HepG2 (cell line): ENCODE results near the gene ZSCAN31. TPM values are rescaled to one million over a fixed set of nuclear protein-coding genes. Genes with fewer than 3 reads are reported as not detected.

Source experiments
- ATAC-seq: fragments of 200-7000 bp; cut with Tn5 transposase; 3 replicates; pipeline ENCODE4 v1.9.1; 2020; ENCODE audit warnings: mild to moderate bottlenecking, moderate library complexity
- BruUV-seq: library from RNA; stranded (reverse); fragments of 400-500 nt; replicated peaks from 2 replicates; lab custom pipeline; 2021; lab: Mats Ljungman, UMichigan
- CTCF ChIA-PET: fragments of 300-600 bp; formaldehyde crosslinking; extraction: SDS; loops from one replicate; lab custom pipeline; 2021; ENCODE audit warnings: low total read pairs, inconsistent platforms, low intra/inter-chr PET ratio; lab: Yijun Ruan, JAX
- POLR2A ChIA-PET: fragments of 350-600 bp; sonication (Branson Sonifier 250); formaldehyde crosslinking; loops from one replicate; lab custom pipeline; 2020; ENCODE audit warnings: antibody characterized with exemption, inconsistent platforms; lab: Yijun Ruan, JAX
- DNase-seq: peaks from one replicate; pipeline ENCODE4 v3.0.0-alpha.2; 2015; ENCODE audit warnings: low spot score
- FAIRE-seq: peaks from 3 replicates; lab custom pipeline; 2011; peaks lifted over from hg19 to GRCh38; lab: Jason Lieb, UNC
- H2AFZ ChIP-seq: one replicate; pipeline ENCODE4 v1.6.1; 2011; ENCODE audit warnings: low read length, inconsistent platforms
- H3K27ac ChIP-seq: fragments of 300-600 bp; 3 replicates; pipeline ENCODE4 v1.8.0; 2011; ENCODE audit warnings: mixed run types, mild to moderate bottlenecking, mixed read lengths, low read length, inconsistent platforms; ENCODE audit not compliant: insufficient read depth; ENCODE audit errors: extremely low read length
- H3K27me3 ChIP-seq, 2 experiments: fragments of 200-600 bp in 1 of 2; 2 replicates in 1 of 2; 3 replicates in 1 of 2; pipeline versions ENCODE4 v1.6.0 to v1.8.0; 2011; ENCODE audit warnings: low read length in 2 of 2, mild to moderate bottlenecking in 2 of 2, moderate library complexity in 2 of 2, inconsistent platforms in 1 of 2; ENCODE audit not compliant: insufficient read depth in 2 of 2, control insufficient read depth in 1 of 2
- H3K36me3 ChIP-seq, 2 experiments: fragments of 200-600 bp in 1 of 2; replicated peaks in 1 of 2; 2 replicates in 1 of 2; 3 replicates in 1 of 2; pipeline versions ENCODE4 v1.5.1 to v1.8.0; 2011; ENCODE audit warnings: low read length in 2 of 2, inconsistent platforms in 1 of 2; ENCODE audit not compliant: insufficient read depth in 2 of 2, control insufficient read depth in 1 of 2
- H3K4me1 ChIP-seq: 2 replicates; pipeline ENCODE4 v1.5.1; 2012; ENCODE audit warnings: low read length, inconsistent platforms; ENCODE audit not compliant: insufficient read depth
- H3K4me2 ChIP-seq: 2 replicates; pipeline ENCODE4 v1.6.0; 2011; ENCODE audit warnings: low read depth, low read length, inconsistent platforms
- H3K4me3 ChIP-seq, 3 experiments: fragments of 200-600 bp in 1 of 3; sonication (generic), shearing (Covaris generic) in 1 of 3; replicated peaks in 1 of 3; 2 replicates each; pipeline ENCODE4 v1.5.1; 2011 to 2016; ENCODE audit warnings: low read length in 3 of 3, inconsistent platforms in 2 of 3, low read depth in 2 of 3, mild to moderate bottlenecking in 2 of 3, control low read depth in 1 of 3, mixed read lengths in 1 of 3; ENCODE audit not compliant: insufficient read depth in 1 of 3
- H3K79me2 ChIP-seq: one replicate; pipeline ENCODE4 v1.6.1; 2011; ENCODE audit warnings: low read length, inconsistent platforms; ENCODE audit not compliant: insufficient read depth
- H3K9ac ChIP-seq: 2 replicates; pipeline ENCODE4 v1.6.0; 2011; ENCODE audit warnings: mild to moderate bottlenecking, low read depth, low read length, inconsistent platforms; ENCODE audit not compliant: insufficient read depth
- H3K9me3 ChIP-seq: 2 replicates; pipeline ENCODE4 v1.5.1; 2012; ENCODE audit warnings: mild to moderate bottlenecking, low read length
- H4K20me1 ChIP-seq: 2 replicates; pipeline ENCODE4 v1.6.0; 2011; ENCODE audit warnings: inconsistent platforms, mild to moderate bottlenecking, low read length, moderate library complexity; ENCODE audit not compliant: insufficient read depth
- ATF2 ChIP-seq: sonication (generic); formaldehyde crosslinking; IDR thresholded peaks from 2 replicates; pipeline ENCODE4 v1.4.0; 2020; ENCODE audit warnings: missing genetic modification reagents
- DNMT3B ChIP-seq: conservative IDR thresholded peaks from 2 replicates; pipeline ENCODE4 v1.6.1; 2016; ENCODE audit warnings: missing biosample characterization, control low read depth
- EHMT2 ChIP-seq: fragments of 200-600 bp; sonication (generic); IDR thresholded peaks from 2 replicates; pipeline ENCODE4 v1.7.0; 2017; ENCODE audit warnings: antibody characterized with exemption, low read depth, low read length, borderline replicate concordance
- ELF4 ChIP-seq: sonication (generic); formaldehyde crosslinking; IDR thresholded peaks from 2 replicates; pipeline ENCODE4 v1.5.0; 2020; ENCODE audit warnings: missing genetic modification reagents, mild to moderate bottlenecking, moderate library complexity, borderline replicate concordance
- GFI1 ChIP-seq: sonication (generic); formaldehyde crosslinking; IDR thresholded peaks from 2 replicates; pipeline ENCODE4 v1.5.0; 2020; ENCODE audit warnings: missing genetic modification reagents, mild to moderate bottlenecking, borderline replicate concordance
- GPBP1L1 ChIP-seq: sonication (generic); formaldehyde crosslinking; IDR thresholded peaks from 2 replicates; pipeline ENCODE4 v1.5.0; 2020; ENCODE audit warnings: mild to moderate bottlenecking, missing genetic modification reagents
- KMT2B ChIP-seq: IDR thresholded peaks from 2 replicates; pipeline ENCODE4 v1.6.1; 2016; ENCODE audit warnings: missing genetic modification reagents, missing compliant biosample characterization
- LBX2 ChIP-seq: sonication (generic); formaldehyde crosslinking; IDR thresholded peaks from 2 replicates; pipeline ENCODE4 v1.5.0; 2020; ENCODE audit warnings: missing genetic modification reagents, mild to moderate bottlenecking, borderline replicate concordance
- MAZ ChIP-seq, 2 experiments: sonication (generic) in 1 of 2; formaldehyde crosslinking in 1 of 2; IDR thresholded peaks; 2 replicates each; pipeline versions ENCODE4 v1.5.0 to v1.6.1; 2012 to 2020; ENCODE audit warnings: low read depth in 2 of 2, mild to moderate bottlenecking in 2 of 2, borderline replicate concordance in 1 of 2, improper control_type of control experiment in 1 of 2, low read length in 1 of 2, missing genetic modification reagents in 1 of 2, moderate library complexity in 1 of 2
- NBN ChIP-seq: fragments of 450-650 bp; conservative IDR thresholded peaks from 2 replicates; pipeline ENCODE4 v1.6.1; 2017
- PHF20 ChIP-seq: sonication (generic); formaldehyde crosslinking; IDR thresholded peaks from 2 replicates; pipeline ENCODE4 v1.5.0; 2020; ENCODE audit warnings: mild to moderate bottlenecking, missing genetic modification reagents
- SRF ChIP-seq: IDR thresholded peaks from 2 replicates; pipeline ENCODE4 v1.6.1; 2011; ENCODE audit warnings: mild to moderate bottlenecking, low read depth, low read length, moderate library complexity
- SUZ12 ChIP-seq: fragments of 150-350 bp; IDR thresholded peaks from 2 replicates; pipeline ENCODE4 v1.6.1; 2014; ENCODE audit warnings: low read depth, low read length
- THYN1 ChIP-seq: sonication (generic); formaldehyde crosslinking; IDR thresholded peaks from 2 replicates; pipeline ENCODE4 v1.8.1; 2023; ENCODE audit warnings: low read depth, mild to moderate bottlenecking, moderate library complexity, missing genetic modification reagents, borderline replicate concordance
- ZBTB38 ChIP-seq: sonication (generic); formaldehyde crosslinking; IDR thresholded peaks from 2 replicates; pipeline ENCODE4 v1.5.1; 2020; ENCODE audit warnings: mild to moderate bottlenecking, missing genetic modification reagents
- ZBTB42 ChIP-seq: sonication (generic); formaldehyde crosslinking; IDR thresholded peaks from 2 replicates; pipeline ENCODE4 v1.5.0; 2020; ENCODE audit warnings: mild to moderate bottlenecking, missing genetic modification reagents
- ZFP90 ChIP-seq: sonication (generic); formaldehyde crosslinking; IDR thresholded peaks from 2 replicates; pipeline ENCODE4 v1.8.0; 2022; ENCODE audit warnings: missing genetic modification reagents, mild to moderate bottlenecking, inconsistent platforms, borderline replicate concordance
- ZNF263 ChIP-seq: sonication (generic); formaldehyde crosslinking; IDR thresholded peaks from 2 replicates; pipeline ENCODE4 v1.4.0; 2020; ENCODE audit warnings: missing genetic modification reagents
- ZNF282 ChIP-seq: fragments of 450-650 bp; IDR thresholded peaks from 2 replicates; pipeline ENCODE4 v1.6.1; 2018; ENCODE audit not compliant: partially characterized antibody
- ZNF570 ChIP-seq: sonication (generic); formaldehyde crosslinking; IDR thresholded peaks from 2 replicates; pipeline ENCODE4 v1.4.0; 2020; ENCODE audit warnings: mild to moderate bottlenecking, missing genetic modification reagents, borderline replicate concordance
- ZNF740 ChIP-seq: sonication (generic); formaldehyde crosslinking; IDR thresholded peaks from 2 replicates; pipeline ENCODE4 v1.4.0; 2020; ENCODE audit warnings: missing genetic modification reagents
- ZSCAN22 ChIP-seq: sonication (generic); formaldehyde crosslinking; IDR thresholded peaks from 2 replicates; pipeline ENCODE4 v1.4.0; 2020; ENCODE audit warnings: mild to moderate bottlenecking, missing genetic modification reagents
- in situ Hi-C: cut with HindIII; loops from 2 replicates; pipeline ENCODE4 v1.10.0; 2017; ENCODE audit warnings: low pct_unique_long_range_greater_than_20kb; ENCODE audit not compliant: extremely low pct_ligation_motif_present
- intact Hi-C: fragments of 100-400 bp; cut with micrococcal nuclease; formaldehyde crosslinking; loops from one replicate; pipeline ENCODE4 v1.10.0; 2022; ENCODE audit not compliant: unreplicated experiment
- polyA plus RNA-seq, 8 experiments: library from polyadenylated mRNA; depleted of rRNA in 3 of 8; stranded (reverse) in 7 of 8; unstranded in 1 of 8; fragments of >200 nt; fragmentation: Illumina TruSeq in 4 of 8; extraction: Trizol in 4 of 8; gene quantifications; 2 replicates each; pipeline versions ENCODE4 v1.2.1 to v1.2.3, GENCODE V29; 2011 to 2016; ENCODE audit warnings: low read depth in 4 of 8, missing spikeins in 1 of 8, mixed read lengths in 1 of 8; ENCODE audit not compliant: insufficient read depth in 1 of 8
- total RNA-seq, 5 experiments: library from RNA; depleted of rRNA; stranded (reverse); fragments of >200 nt; fragmentation: Illumina TruSeq; extraction: Trizol; gene quantifications; 2 replicates each; pipeline ENCODE4 v1.2.3, GENCODE V29; 2016; ENCODE audit warnings: low read depth in 1 of 5

Gene ZSCAN31
- total and polyA plus RNA-seq, 2 of the 13 experiments (the other 11 are each of a cell fraction or from before 2014, with no cell fraction given) = 5.3 to 6.2 TPM

GRCh38 chr6:28295326-28295725, 40.6 kb downstream of the ZSCAN31 start (continued):
- TF ChIP-seq SUZ12 (no peak), ZNF282 (no peak), GFI1 (CRISPR knock-in tag) (no peak), GPBP1L1 (no peak), SRF (no peak), DNMT3B (no peak)

GRCh38 chr6:28291573-28291972, 44.4 kb downstream of the ZSCAN31 start:
- POLR2A ChIA-PET = no interaction called here
- FAIRE-seq (no peak), DNase-seq (no peak), ATAC-seq (no peak)
- Histone ChIP-seq H3K79me2 (no peaks in the 10 kb centered on the region), H3K9ac (no peak overlapping the region), H3K27ac (no peak overlapping the region), H2AFZ (no peak overlapping the region), H3K4me2 (no peak overlapping the region), H3K27me3 (no peaks in the 10 kb centered on the region), H3K4me1 (no peaks in the 10 kb centered on the region), H3K36me3 (peaks cover 3 to 9% of the 10 kb centered on the region in 2 experiments; a peak in 4 of 5 replicates), H4K20me1 (no peaks in the 10 kb centered on the region), H3K9me3 (no peaks in the 10 kb centered on the region), H3K4me3 (no peak overlapping the region)
- in situ Hi-C loops (no loop called here), intact Hi-C loops (no loop called here)
- CTCF ChIA-PET = no interaction called here
- BruUV-seq = no TSS peak
- TF ChIP-seq ZBTB38 (CRISPR knock-in tag) (no peak), LBX2 (CRISPR knock-in tag) (no peak), NBN (no peak), ZNF570 (CRISPR knock-in tag) (no peak), MAZ (IDR thresholded peaks at IDR 0.05; ENCODE audit: borderline replicate concordance, low read depth, low read length) (no peak), MAZ (CRISPR knock-in tag; IDR thresholded peaks at IDR 0.05; ENCODE audit: low read depth) (no peak), ZFP90 (no peak), EHMT2 (no peak), ELF4 (no peak), ATF2 (CRISPR knock-in tag) (no peak), THYN1 (no peak), ZNF263 (no peak), ZSCAN22 (CRISPR knock-in tag) (no peak), PHF20 (no peak), KMT2B (no peak), ZNF740 (CRISPR knock-in tag) (no peak), ZBTB42 (CRISPR knock-in tag) (no peak)
